CD4-positive, alpha-beta memory T cell (primary cell): Measurements from ENCODE around the gene CFAP251. TPM values are rescaled to one million over a fixed set of nuclear protein-coding genes. Genes with fewer than 3 reads are reported as not detected.
"Not testable (repeated sequence)": the region's sequence is repeated elsewhere in the genome, so short reads cannot be mapped to it uniquely, and the experiment has no call there.

ENCODE experiments used
- CTCF ChIA-PET: fragments of 350-600 bp; sonication (Branson Sonifier 250); formaldehyde crosslinking; loops from one replicate; lab custom pipeline; 2021; ENCODE audit warnings: inconsistent platforms; ENCODE audit not compliant: partially characterized antibody; lab: Charles Lee
- POLR2A ChIA-PET: fragments of 350-600 bp; sonication (Branson Sonifier 250); formaldehyde crosslinking; loops from one replicate; lab custom pipeline; 2021; ENCODE audit not compliant: partially characterized antibody; lab: Charles Lee
- DNase-seq, 5 donors: peaks; one replicate each; pipeline versions ENCODE4 v3.0.0 to v3.0.0-alpha.2; 2020 to 2022; ENCODE audit warnings: mixed read lengths in 1 of 5
- H3K27ac ChIP-seq: one replicate; pipeline ENCODE4 v1.7.0; 2013; ENCODE audit warnings: low read depth, low read length
- H3K27me3 ChIP-seq: 2 replicates; pipeline ENCODE4 v1.7.0; 2013; ENCODE audit warnings: mild to moderate bottlenecking, low read length, moderate library complexity; ENCODE audit not compliant: insufficient read depth
- H3K36me3 ChIP-seq: 2 replicates; pipeline ENCODE4 v1.7.0; 2013; ENCODE audit warnings: mild to moderate bottlenecking, low read length, moderate library complexity; ENCODE audit not compliant: insufficient read depth
- H3K4me1 ChIP-seq: 2 replicates; pipeline ENCODE4 v1.7.0; 2013; ENCODE audit warnings: mild to moderate bottlenecking, low read length, moderate library complexity; ENCODE audit not compliant: insufficient read depth
- H3K4me3 ChIP-seq, 2 donors: one replicate each; pipeline ENCODE4 v1.7.0; 2013; ENCODE audit warnings: low read length in 2 of 2, mild to moderate bottlenecking in 1 of 2
- H3K9me3 ChIP-seq, 2 donors: one replicate each; pipeline ENCODE4 v1.7.0; 2013; ENCODE audit warnings: low read length in 2 of 2, control low read depth in 1 of 2; ENCODE audit not compliant: control insufficient read depth in 1 of 2
- H3K27ac Mint-ChIP-seq, 7 donors: one replicate each; pipeline ENCODE4 v1.8.0; 2020 to 2021; ENCODE audit warnings: mixed read lengths in 7 of 7, mild to moderate bottlenecking in 6 of 7, inconsistent platforms in 3 of 7, moderate library complexity in 3 of 7
- H3K27me3 Mint-ChIP-seq, 2 donors: one replicate each; pipeline ENCODE4 v1.8.0; 2020 to 2021; ENCODE audit warnings: mixed read lengths in 2 of 2
- H3K36me3 Mint-ChIP-seq, 2 donors: one replicate each; pipeline ENCODE4 v1.8.0; 2020 to 2021; ENCODE audit warnings: mixed read lengths in 2 of 2, inconsistent platforms in 1 of 2, mild to moderate bottlenecking in 1 of 2
- H3K4me1 Mint-ChIP-seq, 4 donors: one replicate each; pipeline ENCODE4 v1.8.0; 2020 to 2021; ENCODE audit warnings: mixed read lengths in 4 of 4, mild to moderate bottlenecking in 1 of 4
- H3K4me3 Mint-ChIP-seq, 8 donors: one replicate each; pipeline ENCODE4 v1.8.0; 2020 to 2021; ENCODE audit warnings: mixed read lengths in 8 of 8, mild to moderate bottlenecking in 7 of 8, moderate library complexity in 6 of 8, inconsistent platforms in 3 of 8
- H3K9me3 Mint-ChIP-seq, 8 donors: one replicate each; pipeline ENCODE4 v1.8.0; 2020 to 2021; ENCODE audit warnings: mixed read lengths in 8 of 8, mild to moderate bottlenecking in 5 of 8, inconsistent platforms in 3 of 8, moderate library complexity in 1 of 8
- intact Hi-C: fragments of 100-400 bp; cut with micrococcal nuclease; formaldehyde crosslinking; loops from one replicate; pipeline ENCODE4 v1.15.1; 2023
- polyA plus RNA-seq, 2 donors: library from polyadenylated mRNA; unstranded; fragments of 300-500 nt; fragmentation: Illumina TruSeq; gene quantifications; one replicate each; pipeline ENCODE4 v1.2.3, GENCODE V29; 2021
- total RNA-seq, 2 experiments: library from RNA; stranded (reverse); gene quantifications; one replicate each; pipeline ENCODE4 v1.2.3, GENCODE V29; 2021

Gene CFAP251
- total and polyA plus RNA-seq, 4 experiments from 2014 or later = 0.21 to 0.44 (median 0.23) TPM; not detected in 1

GRCh38 chr12:121876080-121876447, 42.3 kb upstream of the CFAP251 start:
- H3K9me3 Mint-ChIP-seq, DNase-seq, intact Hi-C loops, H3K27me3 ChIP-seq, H3K27me3 Mint-ChIP-seq, H3K27ac ChIP-seq, H3K36me3 Mint-ChIP-seq, H3K27ac Mint-ChIP-seq, H3K36me3 ChIP-seq, H3K9me3 ChIP-seq, H3K4me1 ChIP-seq, CTCF ChIA-PET, H3K4me3 ChIP-seq, H3K4me3 Mint-ChIP-seq, H3K4me1 Mint-ChIP-seq: not testable (repeated sequence)
- POLR2A ChIA-PET = interaction anchor here (1.3 kb wide), 1 partner anchor 12 kb away, joined by 3 read pairs; no protein-coding TSS in a partner anchor

GRCh38 chr12:121883315-121883660, 35.1 kb upstream of the CFAP251 start:
- Mint-ChIP-seq H3K4me1 (peaks cover 1 to 8% (median 5%) of the 10 kb centered on the region in 4 donors), H3K36me3 (no peaks in the 10 kb centered on the region), H3K27ac (peak overlapping the region in 1 of 7 donors; percentile 51), H3K27me3 (peaks cover 0 to 1% of the 10 kb centered on the region in 2 donors), H3K4me3 (no peak overlapping the region), H3K9me3 (no peaks in the 10 kb centered on the region)
- no peak for DNase-seq
- Histone ChIP-seq H3K9me3 (no peaks in the 10 kb centered on the region), H3K36me3 (no peaks in the 10 kb centered on the region), H3K4me1 (peaks cover 5% of the 10 kb centered on the region), H3K4me3 (no peak overlapping the region), H3K27ac (no peak overlapping the region), H3K27me3 (no peaks in the 10 kb centered on the region)
- intact Hi-C loops = no loop called here
- ChIA-PET POLR2A (no interaction called here), CTCF (interaction anchor here (0.6 to 0.8 kb wide), 2 partner anchors 41 to 187 kb away, joined by 3 read pairs; no protein-coding TSS in a partner anchor)

GRCh38 chr12:121885129-121885528, 33.3 kb upstream of the CFAP251 start:
- DNase-seq, H3K36me3 ChIP-seq, H3K9me3 Mint-ChIP-seq, H3K27ac ChIP-seq, H3K4me3 Mint-ChIP-seq, H3K27me3 Mint-ChIP-seq, H3K27me3 ChIP-seq, H3K9me3 ChIP-seq, H3K27ac Mint-ChIP-seq, POLR2A ChIA-PET, H3K4me3 ChIP-seq: not testable (repeated sequence)
- H3K4me1 ChIP-seq = peaks cover 15% of the 10 kb centered on the region
- intact Hi-C loops = loop anchor here (5.0 kb wide), 1 partner anchor 1683 kb away; the partner anchor contains the start of gene RPLP0
- peaks cover 0 to 13% of the 10 kb centered on the region in 2 donors for H3K36me3 Mint-ChIP-seq
- CTCF ChIA-PET = interaction anchor here (0.6 kb wide), 1 partner anchor 203 kb away, joined by 3 read pairs; no protein-coding TSS in a partner anchor
- peaks cover 10 to 26% (median 18%) of the 10 kb centered on the region in 4 donors for H3K4me1 Mint-ChIP-seq

- H3K4me1 ChIP-seq = peaks cover 23% of the 10 kb centered on the region
- H3K9me3 ChIP-seq = no peaks in the 10 kb centered on the region
- no peak for DNase-seq
- peak overlapping the region; percentile 77 to 88 for H3K4me3 ChIP-seq
- Mint-ChIP-seq H3K27me3 (peaks cover 0 to 3% of the 10 kb centered on the region in 2 donors), H3K9me3 (no peaks in the 10 kb centered on the region), H3K4me1 (peaks cover 17 to 38% (median 29%) of the 10 kb centered on the region in 4 donors), H3K4me3 (peak overlapping the region; percentile 96 to 99 (median 98)), H3K27ac (peak overlapping the region; percentile 99 to 100 (median 99)), H3K36me3 (peaks cover 0 to 22% of the 10 kb centered on the region in 2 donors)
- no peaks in the 10 kb centered on the region for H3K27me3 ChIP-seq
- POLR2A ChIA-PET = interaction anchor here (0.6 to 6.9 kb wide), 21 partner anchors 8 to 1307 kb away, joined by 3 to 117 read pairs (median 4); partner anchors contain the start of genes CFAP251, POP5, RHOF and RNF34
- CTCF ChIA-PET = interaction anchor here (0.8 to 9.2 kb wide), 12 partner anchors 9 to 533 kb away, joined by 3 to 119 read pairs (median 4); partner anchors contain the start of genes CFAP251 and RHOF
- peak overlapping the region; percentile 91 for H3K27ac ChIP-seq
- intact Hi-C loops = loop anchor here (1.0 to 5.0 kb wide), 7 partner anchors 30 to 1686 kb away; partner anchors contain the start of genes CFAP251 and RPLP0
- no peaks in the 10 kb centered on the region for H3K36me3 ChIP-seq
Observed at GRCh38 chr12:121888083-121888477, 30.3 kb upstream of the CFAP251 start.

- H3K27ac Mint-ChIP-seq = peak within 1 kb of the TSS; percentile 99 to 100 (median 99)
- Histone ChIP-seq H3K36me3 (no peaks in the 10 kb centered on the region), H3K4me3 (peak within 1 kb of the TSS; percentile 77 to 88), H3K9me3 (no peaks in the 10 kb centered on the region), H3K4me1 (peaks cover 29% of the 10 kb centered on the region), H3K27ac (peak within 1 kb of the TSS; percentile 91), H3K27me3 (no peaks in the 10 kb centered on the region)
- H3K9me3 Mint-ChIP-seq = no peaks in the 10 kb centered on the region
- peak; percentile 97 to 99 (median 98) for DNase-seq
- intact Hi-C loops = loop anchor here (1.0 to 5.0 kb wide), 7 partner anchors 30 to 1686 kb away; partner anchors contain the start of genes CFAP251 and RPLP0
- H3K4me3 Mint-ChIP-seq = peak within 1 kb of the TSS; percentile 96 to 99 (median 98)
- peaks cover 19 to 43% (median 33%) of the 10 kb centered on the region in 4 donors for H3K4me1 Mint-ChIP-seq
- H3K36me3 Mint-ChIP-seq = peaks cover 3 to 23% of the 10 kb centered on the region in 2 donors
- ChIA-PET CTCF (interaction anchor here (0.8 to 9.2 kb wide), 13 partner anchors 10 to 533 kb away, joined by 3 to 119 read pairs (median 5); partner anchors contain the start of genes CFAP251 and RHOF), POLR2A (interaction anchor here (0.6 to 6.9 kb wide), 24 partner anchors 9 to 1307 kb away, joined by 3 to 117 read pairs (median 4); partner anchors contain the start of genes CFAP251, POP5, RHOF and RNF34)
- peaks cover 0 to 3% of the 10 kb centered on the region in 2 donors for H3K27me3 Mint-ChIP-seq
Observed at GRCh38 chr12:121888478-121889273, 29.7 kb upstream of the CFAP251 start, which contains the start of gene PSMD9. Gene PSMD9, plus strand, starts transcription at chr12:121888790. Its CDS starts 67 bp downstream, at chr12:121888857.

GRCh38 chr12:121889274-121889624, 29.1 kb upstream of the CFAP251 start:
- H3K9me3 ChIP-seq = no peaks in the 10 kb centered on the region
- peak overlapping the region; percentile 77 to 88 for H3K4me3 ChIP-seq
- H3K4me1 ChIP-seq = peaks cover 35% of the 10 kb centered on the region
- peak in 1 of 5 donors; percentile 42 for DNase-seq
- H3K36me3 ChIP-seq = peaks cover under 1% of the 10 kb centered on the region
- intact Hi-C loops = loop anchor here (2.0 to 5.0 kb wide), 2 partner anchors 76 to 1687 kb away; partner anchors contain the start of gene RPLP0
- no peaks in the 10 kb centered on the region for H3K27me3 ChIP-seq
- Mint-ChIP-seq H3K9me3 (no peaks in the 10 kb centered on the region), H3K4me1 (peaks cover 20 to 49% (median 37%) of the 10 kb centered on the region in 4 donors), H3K27ac (peak overlapping the region; percentile 99 to 100 (median 99)), H3K36me3 (peaks cover 5 to 29% of the 10 kb centered on the region in 2 donors), H3K4me3 (peak overlapping the region; percentile 96 to 99 (median 98)), H3K27me3 (peaks cover 0 to 3% of the 10 kb centered on the region in 2 donors)
- H3K27ac ChIP-seq = peak overlapping the region; percentile 91
- ChIA-PET CTCF (interaction anchor here (0.9 to 9.2 kb wide), 3 partner anchors 29 to 94 kb away, joined by 5 to 119 read pairs (median 10); partner anchors contain the start of genes CFAP251 and RHOF), POLR2A (interaction anchor here (0.7 to 6.9 kb wide), 11 partner anchors 29 to 489 kb away, joined by 3 to 117 read pairs (median 7); partner anchors contain the start of genes CFAP251, RHOF, RNF34 and SETD1B)
